MM.1S (cell line): ENCODE data around the gene KRTDAP.

Source experiments
- CTCF ChIP-seq: fragments of 300-600 bp; sonication (generic); IDR thresholded peaks from 2 replicates; pipeline ENCODE4 v1.5.1; 2016; ENCODE audit warnings: antibody characterized with exemption, low read length, mixed read lengths
- EZH2 ChIP-seq: fragments of 300-600 bp; sonication (generic); optimal IDR thresholded peaks from 2 replicates; pipeline ENCODE3; 2017; ENCODE audit warnings: low read depth, mild to moderate bottlenecking, antibody characterized with exemption, low read length, mixed read lengths

- TF ChIP-seq EZH2 = no peak
- no peak for TF ChIP-seq CTCF
Measured at GRCh38 chr19:35533201-35533821, 43.0 kb upstream of the KRTDAP start, which contains the start of gene GAPDHS.
